ENCODE measurements around the gene LDAF1.

Gene LDAF1

DNA sequence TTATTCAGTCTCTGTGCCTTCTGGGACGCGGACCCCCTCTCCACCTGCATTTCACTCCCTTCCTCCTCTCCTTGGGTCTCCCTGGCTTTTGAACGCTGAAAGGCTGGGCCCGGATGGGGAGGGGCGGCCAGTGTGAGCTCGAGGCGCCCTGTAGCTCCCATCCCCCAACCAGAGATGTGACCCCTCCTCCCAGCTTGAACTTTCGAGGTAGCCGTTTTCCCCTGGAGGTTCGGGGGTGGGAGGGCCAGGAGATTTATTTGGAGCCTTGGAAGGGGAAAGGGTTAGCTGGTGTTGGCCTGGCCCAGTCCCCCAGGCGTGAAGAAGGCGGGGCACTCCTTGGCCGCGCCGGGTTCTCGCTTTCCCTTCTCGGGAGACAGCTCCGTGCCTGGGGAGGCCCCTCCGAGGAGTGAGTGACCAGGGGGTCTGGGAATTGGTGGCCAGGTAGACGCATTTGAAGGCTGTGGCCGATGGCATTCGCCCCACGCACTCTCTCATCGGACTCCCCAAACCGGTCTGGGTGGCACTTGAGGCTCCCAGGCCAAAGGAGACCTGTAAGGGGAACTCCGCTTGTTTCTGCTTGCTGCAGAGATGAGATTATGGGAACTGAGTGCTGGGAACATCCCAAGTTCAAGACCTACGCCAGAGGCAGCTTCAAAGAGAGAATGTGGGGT lies 942 bp downstream of the LDAF1 start:
- TF ChIP-seq OSR1 (CRISPR knock-in tag; IDR thresholded peaks at IDR 0.05) (no peak), ZNF8 (CRISPR knock-in tag; IDR thresholded peaks at IDR 0.05) (no peak), RARB (CRISPR knock-in tag; IDR thresholded peaks at IDR 0.05) (no peak), ESRRG (CRISPR knock-in tag; IDR thresholded peaks at IDR 0.05) (no peak), PPARA (CRISPR knock-in tag; IDR thresholded peaks at IDR 0.05; ENCODE audit: borderline replicate concordance) (no peak), BACH2 (CRISPR knock-in tag; IDR thresholded peaks at IDR 0.05; ENCODE audit: borderline replicate concordance) (no peak)
- TF ChIP-seq, protein P1, sequence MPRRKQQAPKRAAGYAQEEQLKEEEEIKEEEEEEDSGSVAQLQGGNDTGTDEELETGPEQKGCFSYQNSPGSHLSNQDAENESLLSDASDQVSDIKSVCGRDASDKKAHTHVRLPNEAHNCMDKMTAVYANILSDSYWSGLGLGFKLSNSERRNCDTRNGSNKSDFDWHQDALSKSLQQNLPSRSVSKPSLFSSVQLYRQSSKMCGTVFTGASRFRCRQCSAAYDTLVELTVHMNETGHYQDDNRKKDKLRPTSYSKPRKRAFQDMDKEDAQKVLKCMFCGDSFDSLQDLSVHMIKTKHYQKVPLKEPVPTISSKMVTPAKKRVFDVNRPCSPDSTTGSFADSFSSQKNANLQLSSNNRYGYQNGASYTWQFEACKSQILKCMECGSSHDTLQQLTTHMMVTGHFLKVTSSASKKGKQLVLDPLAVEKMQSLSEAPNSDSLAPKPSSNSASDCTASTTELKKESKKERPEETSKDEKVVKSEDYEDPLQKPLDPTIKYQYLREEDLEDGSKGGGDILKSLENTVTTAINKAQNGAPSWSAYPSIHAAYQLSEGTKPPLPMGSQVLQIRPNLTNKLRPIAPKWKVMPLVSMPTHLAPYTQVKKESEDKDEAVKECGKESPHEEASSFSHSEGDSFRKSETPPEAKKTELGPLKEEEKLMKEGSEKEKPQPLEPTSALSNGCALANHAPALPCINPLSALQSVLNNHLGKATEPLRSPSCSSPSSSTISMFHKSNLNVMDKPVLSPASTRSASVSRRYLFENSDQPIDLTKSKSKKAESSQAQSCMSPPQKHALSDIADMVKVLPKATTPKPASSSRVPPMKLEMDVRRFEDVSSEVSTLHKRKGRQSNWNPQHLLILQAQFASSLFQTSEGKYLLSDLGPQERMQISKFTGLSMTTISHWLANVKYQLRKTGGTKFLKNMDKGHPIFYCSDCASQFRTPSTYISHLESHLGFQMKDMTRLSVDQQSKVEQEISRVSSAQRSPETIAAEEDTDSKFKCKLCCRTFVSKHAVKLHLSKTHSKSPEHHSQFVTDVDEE (CRISPR knock-in tag; IDR thresholded peaks at IDR 0.05), result no peak
- no peak for ATAC-seq

DNA sequence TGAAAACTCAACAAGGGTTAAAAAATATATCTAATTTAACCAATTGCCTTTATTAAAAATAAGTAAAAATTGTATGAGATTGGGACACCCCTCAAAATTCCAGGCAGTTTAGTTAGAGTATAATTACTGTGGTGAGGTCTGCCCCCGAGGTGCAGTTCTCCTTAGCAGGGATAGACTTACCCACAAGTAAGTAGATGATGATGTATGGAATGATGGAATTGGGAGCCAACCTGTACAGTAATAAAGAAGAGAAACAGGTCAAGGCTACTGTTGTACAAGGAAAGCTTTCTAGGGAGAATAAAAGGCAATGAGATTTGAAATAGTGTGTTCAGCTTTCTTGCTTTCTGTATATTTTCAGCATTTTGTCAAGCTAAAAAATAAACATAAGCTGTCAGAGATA lies 1.8 kb downstream of the LDAF1 start:
- TF ChIP-seq CSDC2 (CRISPR knock-in tag; IDR thresholded peaks at IDR 0.05), result no peak
- no peak for TF ChIP-seq TCF4 (CRISPR knock-in tag; IDR thresholded peaks at IDR 0.05; ENCODE audit: borderline replicate concordance)
- no peak for TF ChIP-seq ZNF70 (CRISPR knock-in tag; IDR thresholded peaks at IDR 0.05)
- no peak for TF ChIP-seq ZNF565 (CRISPR knock-in tag; conservative IDR thresholded peaks at IDR 0.05; ENCODE audit: low read depth)
- TF ChIP-seq TOX (CRISPR knock-in tag; IDR thresholded peaks at IDR 0.05; ENCODE audit: borderline replicate concordance), result no peak
- TF ChIP-seq, protein P1 (CRISPR knock-in tag; IDR thresholded peaks at IDR 0.05), result no peak
- TF ChIP-seq SNAI2 (CRISPR knock-in tag; IDR thresholded peaks at IDR 0.05), result no peak
- TF ChIP-seq ZFP3 (CRISPR knock-in tag; IDR thresholded peaks at IDR 0.05), result no peak
- no peak for TF ChIP-seq RARB (CRISPR knock-in tag; IDR thresholded peaks at IDR 0.05)
- TF ChIP-seq ZNF8 (CRISPR knock-in tag; IDR thresholded peaks at IDR 0.05), result no peak
- no peak for TF ChIP-seq CSRNP3 (CRISPR knock-in tag; IDR thresholded peaks at IDR 0.05)
- no peak for TF ChIP-seq ZC3H10 (CRISPR knock-in tag; IDR thresholded peaks at IDR 0.05)
- TF ChIP-seq PPARA (CRISPR knock-in tag; IDR thresholded peaks at IDR 0.05; ENCODE audit: borderline replicate concordance), result no peak
- TF ChIP-seq ISL1 (CRISPR knock-in tag; IDR thresholded peaks at IDR 0.05), result no peak
- TF ChIP-seq, protein P2, sequence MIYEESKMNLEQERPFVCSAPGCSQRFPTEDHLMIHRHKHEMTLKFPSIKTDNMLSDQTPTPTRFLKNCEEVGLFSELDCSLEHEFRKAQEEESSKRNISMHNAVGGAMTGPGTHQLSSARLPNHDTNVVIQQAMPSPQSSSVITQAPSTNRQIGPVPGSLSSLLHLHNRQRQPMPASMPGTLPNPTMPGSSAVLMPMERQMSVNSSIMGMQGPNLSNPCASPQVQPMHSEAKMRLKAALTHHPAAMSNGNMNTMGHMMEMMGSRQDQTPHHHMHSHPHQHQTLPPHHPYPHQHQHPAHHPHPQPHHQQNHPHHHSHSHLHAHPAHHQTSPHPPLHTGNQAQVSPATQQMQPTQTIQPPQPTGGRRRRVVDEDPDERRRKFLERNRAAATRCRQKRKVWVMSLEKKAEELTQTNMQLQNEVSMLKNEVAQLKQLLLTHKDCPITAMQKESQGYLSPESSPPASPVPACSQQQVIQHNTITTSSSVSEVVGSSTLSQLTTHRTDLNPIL (CRISPR knock-in tag; IDR thresholded peaks at IDR 0.05; ENCODE audit: low read depth), result no peak
- no peak for TF ChIP-seq ZFP30 (CRISPR knock-in tag; IDR thresholded peaks at IDR 0.05)
- no peak for TF ChIP-seq BACH2 (CRISPR knock-in tag; IDR thresholded peaks at IDR 0.05; ENCODE audit: borderline replicate concordance)
- no peak for TF ChIP-seq ARNTL (CRISPR knock-in tag; IDR thresholded peaks at IDR 0.05; ENCODE audit: borderline replicate concordance, low read depth)
- no peak for ATAC-seq

- no peak for ATAC-seq
- TF ChIP-seq ZFP30 (CRISPR knock-in tag; IDR thresholded peaks at IDR 0.05) (no peak), TOX (CRISPR knock-in tag; IDR thresholded peaks at IDR 0.05; ENCODE audit: borderline replicate concordance) (no peak), ARNTL (CRISPR knock-in tag; IDR thresholded peaks at IDR 0.05; ENCODE audit: borderline replicate concordance, low read depth) (no peak), CSDC2 (CRISPR knock-in tag; IDR thresholded peaks at IDR 0.05) (no peak)
- TF ChIP-seq, protein P3, sequence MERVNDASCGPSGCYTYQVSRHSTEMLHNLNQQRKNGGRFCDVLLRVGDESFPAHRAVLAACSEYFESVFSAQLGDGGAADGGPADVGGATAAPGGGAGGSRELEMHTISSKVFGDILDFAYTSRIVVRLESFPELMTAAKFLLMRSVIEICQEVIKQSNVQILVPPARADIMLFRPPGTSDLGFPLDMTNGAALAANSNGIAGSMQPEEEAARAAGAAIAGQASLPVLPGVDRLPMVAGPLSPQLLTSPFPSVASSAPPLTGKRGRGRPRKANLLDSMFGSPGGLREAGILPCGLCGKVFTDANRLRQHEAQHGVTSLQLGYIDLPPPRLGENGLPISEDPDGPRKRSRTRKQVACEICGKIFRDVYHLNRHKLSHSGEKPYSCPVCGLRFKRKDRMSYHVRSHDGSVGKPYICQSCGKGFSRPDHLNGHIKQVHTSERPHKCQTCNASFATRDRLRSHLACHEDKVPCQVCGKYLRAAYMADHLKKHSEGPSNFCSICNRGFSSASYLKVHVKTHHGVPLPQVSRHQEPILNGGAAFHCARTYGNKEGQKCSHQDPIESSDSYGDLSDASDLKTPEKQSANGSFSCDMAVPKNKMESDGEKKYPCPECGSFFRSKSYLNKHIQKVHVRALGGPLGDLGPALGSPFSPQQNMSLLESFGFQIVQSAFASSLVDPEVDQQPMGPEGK (CRISPR knock-in tag; IDR thresholded peaks at IDR 0.05; ENCODE audit: borderline replicate concordance), result no peak
Observed at GRCh38 chr16:21161211-21161610, 2.7 kb downstream of the LDAF1 start.
